Measurements from ENCODE around the gene RETN. TPM values are rescaled to one million over a fixed set of nuclear protein-coding genes. Genes with fewer than 3 reads are reported as not detected.

Gene RETN
- total and polyA plus RNA-seq, 2 of the 8 experiments (the other 6 are each of a cell fraction or from before 2014, with no cell fraction given): not detected

DNA sequence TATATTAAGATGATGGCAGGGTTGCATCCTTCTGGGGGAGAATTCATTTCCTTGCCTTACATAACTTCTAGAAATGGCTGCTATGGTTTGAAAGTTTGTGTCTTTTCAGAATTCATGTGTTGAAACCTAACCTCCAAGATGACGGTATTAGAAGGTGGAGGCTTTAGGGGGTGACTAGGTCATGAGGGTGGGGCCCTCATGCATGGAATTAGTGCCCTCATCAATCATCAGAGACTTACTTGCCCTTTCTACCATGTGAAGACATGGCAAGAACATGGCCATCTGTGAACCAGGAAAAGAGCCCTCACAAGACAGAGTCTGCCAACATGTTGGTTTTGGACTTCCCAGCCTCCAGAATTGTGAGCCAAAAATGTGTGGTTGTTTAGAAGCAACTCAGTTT lies 47.9 kb downstream of the RETN start:
- Histone ChIP-seq H3K36me3 (ENCODE audit: control insufficient read depth in 2 of 4, insufficient read depth in 4 of 4, low read length in 3 of 4) (no peaks in the 10 kb centered on the region), H3K9ac (replicated peaks in 1 of 4; ENCODE audit: extremely low read depth in 1 of 4, low read depth in 3 of 4, low read length in 3 of 4) (no peak overlapping the region), H2BK20ac (ENCODE audit: low read length) (no peak overlapping the region), H3K27me3 (replicated peaks in 1 of 4; ENCODE audit: control insufficient read depth in 3 of 4, extremely low read depth in 1 of 4, insufficient read depth in 3 of 4, low read length in 3 of 4) (no peaks in the 10 kb centered on the region), H3K4me2 (ENCODE audit: insufficient read depth in 1 of 2, low read depth in 2 of 2, low read length in 2 of 2) (no peak overlapping the region), H4K5ac (ENCODE audit: insufficient read length, low read depth, low read length) (no peak overlapping the region), H2BK120ac (replicated peaks; ENCODE audit: low read depth, low read length) (no peak overlapping the region), H2AFZ (ENCODE audit: low read length) (no peak overlapping the region), H3K23me2 (ENCODE audit: low read depth, low read length) (no peaks in the 10 kb centered on the region), H3K4me3 (ENCODE audit: extremely low read depth in 1 of 4, insufficient read depth in 2 of 4, low read depth in 3 of 4, low read length in 4 of 4) (no peak overlapping the region), H3K79me1 (ENCODE audit: low read depth, low read length) (no peaks in the 10 kb centered on the region), H3K18ac (ENCODE audit: extremely low read depth, low read length) (no peak overlapping the region), H3K14ac (ENCODE audit: insufficient read length) (no peak overlapping the region), H2BK15ac (ENCODE audit: low read length) (no peak overlapping the region), H4K8ac (ENCODE audit: extremely low read depth, insufficient read depth, low read length) (no peak overlapping the region), H4K20me1 (replicated peaks in 1 of 2; ENCODE audit: control insufficient read depth in 1 of 2, insufficient read depth in 2 of 2, low read length in 2 of 2) (no peaks in the 10 kb centered on the region), H2BK5ac (ENCODE audit: low read depth, low read length) (no peak overlapping the region), H2AK5ac (ENCODE audit: low read depth, low read length) (no peak overlapping the region), H3K27ac (ENCODE audit: low read depth, low read length) (no peak overlapping the region), H4K91ac (replicated peaks; ENCODE audit: insufficient read length, low read length) (no peak overlapping the region), H3K56ac (replicated peaks; ENCODE audit: insufficient read length, low read depth, low read length) (no peak overlapping the region), H3K79me2 (ENCODE audit: control insufficient read depth in 1 of 2, insufficient read depth in 2 of 2, low read length in 2 of 2) (no peaks in the 10 kb centered on the region), H3K4ac (replicated peaks; ENCODE audit: insufficient read length, low read depth, low read length) (no peak overlapping the region), H2BK12ac (ENCODE audit: low read depth, low read length) (no peak overlapping the region), H3K9me3 (ENCODE audit: insufficient read depth in 2 of 2, low read depth in 1 of 2, low read length in 1 of 2) (peaks cover 0 to 2% of the 10 kb centered on the region in 2 experiments; a peak in 1 of 4 replicates), H3K4me1 (replicated peaks in 1 of 4; ENCODE audit: control insufficient read depth in 3 of 4, insufficient read depth in 4 of 4, low read length in 3 of 4) (no peaks in the 10 kb centered on the region), H3K23ac (ENCODE audit: insufficient read length) (no peak overlapping the region)
- ChIA-PET CTCF (ENCODE audit: partially characterized antibody) (no interaction called here), POLR2A (ENCODE audit: partially characterized antibody) (no interaction called here)
- DNase-seq (ENCODE audit: low read depth in 1 of 2, low spot score in 2 of 2) (no peak), FAIRE-seq (no peak)
- 71% methylated on average over 1 of the region's 1 CpG; no CpG with 5 or more reads in 1 of the 2 experiments for WGBS, 2 experiments (ENCODE audit: extremely low coverage in 1 of 2, insufficient coverage in 1 of 2, insufficient read length in 1 of 2, insufficient replicate concordance in 2 of 2, low coverage in 1 of 2, low lambda C conversion rate in 2 of 2, missing lambda C conversion rate in 1 of 2)
- TF ChIP-seq JUN (IDR thresholded peaks at IDR 0.05; ENCODE audit: low read depth, low read length): no peak
- no peak for TF ChIP-seq RBBP5 (IDR thresholded peaks at IDR 0.05; ENCODE audit: borderline replicate concordance, low read depth, low read length)
- no peak for TF ChIP-seq GTF2F1 (IDR thresholded peaks at IDR 0.05; ENCODE audit: borderline replicate concordance, low read depth, low read length)
- no peak for TF ChIP-seq MAFK (IDR thresholded peaks at IDR 0.05; ENCODE audit: low read depth, low read length)
- TF ChIP-seq RFX5 (IDR thresholded peaks at IDR 0.05; ENCODE audit: borderline replicate concordance, low read depth, low read length): no peak
- no peak for TF ChIP-seq FOSL1 (IDR thresholded peaks at IDR 0.05; ENCODE audit: insufficient read depth, low read depth, low read length)
- TF ChIP-seq TCF12 (IDR thresholded peaks at IDR 0.05; ENCODE audit: low read depth, low read length): no peak
- no peak for TF ChIP-seq CTBP2 (IDR thresholded peaks at IDR 0.05; ENCODE audit: borderline replicate concordance, insufficient read depth, insufficient read length, low read length)
- TF ChIP-seq JUND (IDR thresholded peaks at IDR 0.05; ENCODE audit: low read length): no peak
- no peak for TF ChIP-seq SIN3A (conservative IDR thresholded peaks at IDR 0.05 in 1 of 2, IDR thresholded peaks at IDR 0.05 in 1 of 2; ENCODE audit: low read depth in 1 of 2, low read length in 2 of 2)
- TF ChIP-seq NRF1 (IDR thresholded peaks at IDR 0.05; ENCODE audit: low read depth, low read length): no peak
- TF ChIP-seq CBX5 (IDR thresholded peaks at IDR 0.05; ENCODE audit: low read depth, low read length): no peak
- no peak for TF ChIP-seq CEBPB (IDR thresholded peaks at IDR 0.05; ENCODE audit: low read depth, low read length)
- no peak for TF ChIP-seq KDM4A (IDR thresholded peaks at IDR 0.05; ENCODE audit: low read depth, low read length, severe bottlenecking)
- no peak for TF ChIP-seq SIX5 (IDR thresholded peaks at IDR 0.05; ENCODE audit: low read depth, low read length)
- no peak for TF ChIP-seq TEAD4 (IDR thresholded peaks at IDR 0.05; ENCODE audit: low read depth, low read length)

Measured in H1 (cell line).